HK-2 (cell line): ENCODE measurements around the gene CYSRT1.
A peak's percentile ranks its signal among the peaks of the same experiment; 100 is the strongest.

ENCODE experiments used
- DNase-seq: peaks from one replicate; pipeline ENCODE4 v3.0.0-alpha.2; 2018; ENCODE audit not compliant: unreplicated experiment

CYSRT1 gene

GRCh38 chr9:137212520-137212919 lies 12.5 kb upstream of the CYSRT1 start:
- DNase-seq, result no peak

- DNase-seq, result no peak
Measured at GRCh38 chr9:137213160-137214060, 11.6 kb upstream of the CYSRT1 start.

GRCh38 chr9:137214620-137215019 lies 10.4 kb upstream of the CYSRT1 start:
- no peak for DNase-seq

GRCh38 chr9:137215196-137215986 lies 9.6 kb upstream of the CYSRT1 start:
- DNase-seq, result no peak

GRCh38 chr9:137216188-137216965 lies 8.6 kb upstream of the CYSRT1 start:
- no peak for DNase-seq

GRCh38 chr9:137217276-137218211 lies 7.4 kb upstream of the CYSRT1 start:
- peak; percentile 77 for DNase-seq

GRCh38 chr9:137218212-137218753 lies 6.7 kb upstream of the CYSRT1 start:
- no peak for DNase-seq

- peak; percentile 71 for DNase-seq
Measured at GRCh38 chr9:137218754-137219271, 6.2 kb upstream of the CYSRT1 start.

- no peak for DNase-seq
Measured at GRCh38 chr9:137219757-137220316, 5.1 kb upstream of the CYSRT1 start.

- DNase-seq, result no peak
Measured at GRCh38 chr9:137220317-137221094, 4.5 kb upstream of the CYSRT1 start.

GRCh38 chr9:137221095-137221505 lies 3.9 kb upstream of the CYSRT1 start:
- DNase-seq, result no peak

GRCh38 chr9:137221506-137222111 lies 3.4 kb upstream of the CYSRT1 start:
- no peak for DNase-seq

GRCh38 chr9:137222190-137223077 lies 2.5 kb upstream of the CYSRT1 start, which contains the start of gene RNF208:
Gene RNF208, minus strand, starts transcription at chr9:137222240. Its CDS starts 1,028 bp downstream, at chr9:137221212.
- peak; percentile 50 for DNase-seq

GRCh38 chr9:137223078-137223970 lies 1.6 kb upstream of the CYSRT1 start:
- DNase-seq, result peak; percentile 98

- DNase-seq, result no peak
Measured at GRCh38 chr9:137225699-137226331, 841 bp downstream of the CYSRT1 start.
